ENCODE measurements around the gene DNAJC22. TPM values are rescaled to one million over a fixed set of nuclear protein-coding genes. Genes with fewer than 3 reads are reported as not detected.

The DNAJC22 gene
- total RNA-seq, 1 experiment from 2014 or later: 27.7 TPM

GRCh38 chr12:49336645-49337584 is 9.8 kb upstream of the DNAJC22 start, which contains the start of gene C1QL4 (continued):
- TF ChIP-seq TCF7L2 (IDR thresholded peaks at IDR 0.05; ENCODE audit: borderline replicate concordance, extremely low read depth, insufficient read depth, insufficient read length): no peak
- TF ChIP-seq EGR1 (IDR thresholded peaks at IDR 0.05; ENCODE audit: low read depth): peak; percentile 90
- no peak for TF ChIP-seq CBX3 (IDR thresholded peaks at IDR 0.05; ENCODE audit: low read depth)
- TF ChIP-seq, protein P1, sequence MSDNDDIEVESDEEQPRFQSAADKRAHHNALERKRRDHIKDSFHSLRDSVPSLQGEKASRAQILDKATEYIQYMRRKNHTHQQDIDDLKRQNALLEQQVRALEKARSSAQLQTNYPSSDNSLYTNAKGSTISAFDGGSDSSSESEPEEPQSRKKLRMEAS (IDR thresholded peaks at IDR 0.05): no peak
- TF ChIP-seq EZH2phosphoT487 (IDR thresholded peaks at IDR 0.05; ENCODE audit: borderline replicate concordance): no peak

GRCh38 chr12:49338830-49339463 is 7.7 kb upstream of the DNAJC22 start:
- Histone ChIP-seq H3K4me2 (ENCODE audit: low read length) (peak overlapping the region; percentile 47), H3K79me2 (ENCODE audit: insufficient read depth, low read length) (no peaks in the 10 kb centered on the region), H2AFZ (ENCODE audit: low read depth, low read length, poor library complexity, severe bottlenecking) (no peak overlapping the region), H4K20me1 (ENCODE audit: insufficient read depth) (no peaks in the 10 kb centered on the region), H3K9me2 (ENCODE audit: insufficient read depth) (no peaks in the 10 kb centered on the region), H3K27ac (ENCODE audit: low read depth, low read length) (peak overlapping the region; percentile 13; the same call in 1 of the 2 replicates), H3K4me3 (replicated peaks in 1 of 2; ENCODE audit: low read depth in 1 of 2, low read length in 2 of 2) (no peak overlapping the region), H3K4me1 (ENCODE audit: control insufficient read depth in 1 of 2, insufficient read depth in 2 of 2, low read length in 2 of 2) (peaks cover 22 to 58% of the 10 kb centered on the region in 2 experiments), H3K9me3 (ENCODE audit: control insufficient read depth in 1 of 2, insufficient read depth in 1 of 2, low read depth in 1 of 2, low read length in 2 of 2) (no peaks in the 10 kb centered on the region), H3K27me3 (ENCODE audit: insufficient read depth, low read length) (no peaks in the 10 kb centered on the region), H3K36me3 (ENCODE audit: control insufficient read depth in 1 of 2, insufficient read depth in 2 of 2, low read length in 2 of 2) (no peaks in the 10 kb centered on the region), H3K9ac (ENCODE audit: low read length) (no peak overlapping the region)
- POLR2A ChIA-PET: interaction anchor here (1.0 kb wide), 1 partner anchor 16 kb away, joined by 4 read pairs; the partner anchor contains the start of gene TROAP
- no peak for ATAC-seq
- RAD21 ChIA-PET (ENCODE audit: low non-redundant PET in 1 of 2, low total read pairs in 2 of 2, uncharacterized antibody in 2 of 2, unreplicated experiment in 2 of 2): interaction anchor here in 1 of 2 experiments (0.9 kb wide), 1 partner anchor 28 kb away, joined by 7 read pairs; no protein-coding TSS in a partner anchor
- CTCF ChIA-PET: interaction anchor here (1.0 to 1.1 kb wide), 4 partner anchors 9 to 50 kb away, joined by 3 to 7 read pairs (median 6); no protein-coding TSS in a partner anchor
- no peak for TF ChIP-seq CBX3 (IDR thresholded peaks at IDR 0.05; ENCODE audit: low read depth)
- 0 out of 2 replicates have a peak, but pooled peaks have one; percentile 22 for TF ChIP-seq ZFX (IDR thresholded peaks at IDR 0.05)
- no peak for DNase-seq (ENCODE audit: low read depth, low spot score)
- no TSS peak for BruUV-seq (replicated peaks)
- intact Hi-C loops (cut with micrococcal nuclease): loop anchor here (1.0 kb wide), 1 partner anchor 50 kb away; no protein-coding TSS in a partner anchor
